ENCODE data around the gene DRC1. TPM values are rescaled to one million over a fixed set of nuclear protein-coding genes. Genes with fewer than 3 reads are reported as not detected.

Gene DRC1
- total RNA-seq, 4 donors from 2014 or later = not detected

DNA sequence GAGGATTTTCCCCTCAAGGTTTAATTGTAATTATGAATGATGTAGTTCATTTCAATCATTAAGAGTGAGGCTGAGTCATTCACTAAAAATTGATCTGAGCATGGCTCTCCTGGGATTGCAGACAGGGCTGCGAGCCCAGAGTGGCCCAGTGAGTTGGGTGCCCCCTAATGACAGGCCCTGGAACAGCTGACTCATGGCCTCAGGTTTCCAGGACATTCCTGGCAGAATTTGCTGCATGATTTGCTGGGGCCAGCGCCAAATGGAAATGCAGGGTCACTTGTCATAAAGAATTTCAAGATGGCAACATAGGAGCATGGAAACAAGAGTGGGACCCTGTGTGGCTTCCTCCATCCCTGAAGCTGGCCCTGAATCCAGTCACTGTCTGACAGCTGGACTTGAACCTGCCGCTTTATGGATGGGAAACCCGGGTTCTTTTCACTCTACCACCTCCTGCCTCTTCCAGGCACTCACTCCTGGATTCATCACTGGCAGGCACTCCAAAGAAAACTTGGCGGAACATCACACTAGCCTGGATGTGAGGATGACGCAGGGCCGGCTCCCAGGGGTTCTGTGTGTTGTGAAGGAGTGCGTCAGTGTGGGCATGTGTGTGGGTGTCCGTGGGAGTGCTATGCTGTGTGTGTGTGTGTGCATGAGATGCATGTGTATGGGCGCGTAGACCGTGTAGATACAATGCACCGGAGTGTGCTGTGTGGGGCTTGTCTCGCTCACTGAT, 61.0 kb downstream of the DRC1 start:
- Histone ChIP-seq H3K4me3 (no peak overlapping the region), H3K4me1 (no peaks in the 10 kb centered on the region), H3K36me3 (no peaks in the 10 kb centered on the region), H3K27me3 (peaks cover 0 to 3% (median 0%) of the 10 kb centered on the region in 4 donors), H3K27ac (no peak overlapping the region), H3K9me3 (no peaks in the 10 kb centered on the region)
- intact Hi-C loops (cut with DNase I) = loop anchor here (10.0 kb wide), 1 partner anchor 138 kb away; no protein-coding TSS in a partner anchor
- 79 to 91% methylated on average over 11 to 13 of the region's 14 CpGs for WGBS, 2 donors
- DNase-seq = no peak
- TF ChIP-seq, protein P1, sequence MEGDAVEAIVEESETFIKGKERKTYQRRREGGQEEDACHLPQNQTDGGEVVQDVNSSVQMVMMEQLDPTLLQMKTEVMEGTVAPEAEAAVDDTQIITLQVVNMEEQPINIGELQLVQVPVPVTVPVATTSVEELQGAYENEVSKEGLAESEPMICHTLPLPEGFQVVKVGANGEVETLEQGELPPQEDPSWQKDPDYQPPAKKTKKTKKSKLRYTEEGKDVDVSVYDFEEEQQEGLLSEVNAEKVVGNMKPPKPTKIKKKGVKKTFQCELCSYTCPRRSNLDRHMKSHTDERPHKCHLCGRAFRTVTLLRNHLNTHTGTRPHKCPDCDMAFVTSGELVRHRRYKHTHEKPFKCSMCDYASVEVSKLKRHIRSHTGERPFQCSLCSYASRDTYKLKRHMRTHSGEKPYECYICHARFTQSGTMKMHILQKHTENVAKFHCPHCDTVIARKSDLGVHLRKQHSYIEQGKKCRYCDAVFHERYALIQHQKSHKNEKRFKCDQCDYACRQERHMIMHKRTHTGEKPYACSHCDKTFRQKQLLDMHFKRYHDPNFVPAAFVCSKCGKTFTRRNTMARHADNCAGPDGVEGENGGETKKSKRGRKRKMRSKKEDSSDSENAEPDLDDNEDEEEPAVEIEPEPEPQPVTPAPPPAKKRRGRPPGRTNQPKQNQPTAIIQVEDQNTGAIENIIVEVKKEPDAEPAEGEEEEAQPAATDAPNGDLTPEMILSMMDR (IDR thresholded peaks at IDR 0.05) = peak in 5 of 6 experiments; percentile 11 to 49 (median 22)
- TF ChIP-seq POLR2A (IDR thresholded peaks at IDR 0.05) = no peak

DNA sequence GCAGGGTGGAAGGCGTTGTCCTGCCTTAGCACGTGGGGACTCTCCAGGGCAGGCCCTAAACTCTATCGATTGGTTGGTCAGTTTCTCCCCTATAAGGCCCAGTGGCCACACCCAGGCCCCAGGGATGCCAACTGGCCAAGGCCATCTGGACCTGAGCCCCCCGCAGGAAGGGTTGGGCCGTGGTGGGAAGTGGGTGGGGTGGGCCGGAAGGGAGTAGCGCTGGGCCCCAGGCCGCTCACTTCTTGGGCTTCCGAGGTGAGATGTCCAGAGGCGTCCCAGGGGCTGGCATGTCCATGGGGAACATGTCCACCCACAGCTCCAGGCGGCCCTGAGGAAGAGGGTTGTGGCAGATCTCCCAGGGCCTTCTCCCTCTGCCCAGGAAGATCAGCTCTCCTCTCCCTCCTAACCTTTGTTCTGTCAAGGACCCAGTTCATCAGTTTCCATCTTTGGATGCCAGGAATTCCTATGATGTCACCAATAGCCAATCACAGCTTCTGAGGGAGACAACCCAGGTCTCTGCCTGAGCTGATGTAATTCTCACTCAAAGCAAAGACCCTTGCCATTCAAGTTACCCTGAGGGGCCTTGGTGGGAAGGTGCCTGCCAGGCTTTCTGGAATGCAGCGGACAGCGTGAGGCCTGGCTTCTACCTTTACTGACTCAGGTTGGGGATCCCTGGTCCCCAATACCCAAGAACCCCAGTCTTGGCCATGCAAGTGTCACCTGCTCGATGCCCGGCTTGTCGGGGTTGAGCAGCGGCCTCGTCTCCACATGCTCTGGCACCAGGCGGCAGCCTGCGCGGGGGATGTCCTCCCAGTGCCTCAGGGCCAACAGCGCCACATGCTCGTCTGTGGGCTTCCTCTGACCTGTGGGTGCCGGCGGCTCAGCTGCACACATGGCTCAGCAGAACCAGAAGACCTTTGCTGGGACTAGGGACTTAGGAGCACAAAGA, 61.8 kb downstream of the DRC1 start:
- TF ChIP-seq, protein P1 (IDR thresholded peaks at IDR 0.05) = no peak
- no peak for TF ChIP-seq POLR2A (IDR thresholded peaks at IDR 0.05)
- Histone ChIP-seq H3K36me3 (no peaks in the 10 kb centered on the region), H3K4me1 (no peaks in the 10 kb centered on the region), H3K4me3 (no peak overlapping the region), H3K27me3 (peaks cover 0 to 3% (median 0%) of the 10 kb centered on the region in 4 donors), H3K27ac (no peak overlapping the region), H3K9me3 (no peaks in the 10 kb centered on the region)
- intact Hi-C loops (cut with DNase I) = loop anchor here (10.0 kb wide), 1 partner anchor 139 kb away; no protein-coding TSS in a partner anchor
- no peak for DNase-seq
- WGBS, 2 donors = 72 to 91% methylated on average over 3 to 4 of the region's 25 CpGs

DNA sequence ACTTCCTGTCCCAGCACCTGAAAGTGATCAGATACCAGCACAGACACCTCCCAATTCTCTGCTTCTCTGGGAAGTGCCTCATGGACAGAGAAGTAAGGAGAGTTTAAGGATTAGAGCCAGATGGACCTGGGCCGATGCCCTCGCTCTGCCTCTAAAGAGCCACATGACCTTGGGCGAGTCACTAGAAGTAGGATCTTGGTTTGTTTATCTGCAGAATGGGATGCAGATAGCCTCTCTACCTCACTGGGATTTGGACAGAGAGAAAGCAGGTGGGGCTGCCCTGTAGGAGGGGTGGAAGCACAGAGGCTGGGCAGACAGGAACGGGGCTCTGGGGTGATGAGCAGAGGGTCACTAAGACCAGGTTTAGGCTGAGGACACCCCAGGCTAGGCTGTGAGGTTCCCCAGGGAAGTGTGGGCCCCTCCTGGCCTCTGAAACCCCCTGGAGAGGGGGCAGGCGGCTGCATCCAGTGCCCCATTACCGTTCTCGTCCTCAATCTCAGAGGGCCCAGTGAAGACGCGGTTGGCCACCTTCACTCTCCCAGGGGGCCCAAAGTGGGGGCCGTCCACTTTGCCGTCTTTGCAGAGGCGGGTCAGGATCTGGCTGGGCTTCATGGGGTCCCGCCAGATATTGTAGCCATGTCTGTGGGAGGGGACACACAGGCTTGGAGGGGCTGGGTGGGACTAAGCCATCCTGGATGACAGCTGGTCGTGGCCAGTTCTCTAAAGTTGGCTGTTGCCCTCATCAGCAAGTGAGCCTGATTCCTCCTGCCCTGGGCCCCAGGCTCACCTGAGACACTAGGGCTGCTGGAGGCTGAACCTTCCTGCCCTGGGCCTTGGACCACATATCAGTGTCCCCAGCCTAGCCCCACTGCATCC, 62.9 kb downstream of the DRC1 start:
- no peak for TF ChIP-seq POLR2A (IDR thresholded peaks at IDR 0.05)
- TF ChIP-seq, protein P1 (IDR thresholded peaks at IDR 0.05) = no peak
- H3K4me1 ChIP-seq = no peaks in the 10 kb centered on the region

DNA sequence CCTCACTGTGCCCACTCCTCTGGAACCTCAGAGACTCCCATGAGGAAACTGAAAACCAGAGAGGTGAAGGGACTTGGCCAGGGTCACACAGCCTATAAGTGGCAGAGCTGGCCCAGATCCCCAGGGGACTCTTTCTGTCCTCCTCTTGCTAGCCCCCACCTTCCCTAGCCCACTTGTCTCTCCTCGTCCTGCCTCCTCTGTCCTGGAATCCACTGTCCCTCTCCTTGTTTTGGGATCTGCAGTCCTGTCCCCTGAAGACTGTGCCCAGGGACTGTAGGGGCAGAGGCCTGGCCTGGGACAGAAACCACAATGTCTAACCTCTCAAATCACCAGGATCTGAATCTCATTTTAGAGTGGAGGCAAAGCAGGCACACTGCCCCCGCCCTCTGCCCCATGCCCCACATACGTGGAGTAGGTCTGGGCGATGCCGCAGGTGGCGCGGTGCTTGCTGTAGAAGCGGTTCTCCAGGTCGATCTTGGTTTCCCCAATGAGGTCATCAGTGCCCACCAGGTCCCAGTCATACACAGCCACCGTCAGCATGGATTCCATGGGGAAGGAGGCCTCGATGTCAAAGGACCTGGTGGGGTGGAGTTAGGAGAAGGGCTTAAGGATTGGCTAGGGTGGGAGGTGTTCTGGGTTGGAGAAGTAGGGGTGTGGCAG, 63.7 kb downstream of the DRC1 start:
- 61 to 90% methylated on average over 3 to 11 of the region's 11 CpGs for WGBS, 2 donors
- Histone ChIP-seq H3K9me3 (peaks cover 0 to 12% (median 3%) of the 10 kb centered on the region in 3 donors), H3K27ac (no peak overlapping the region), H3K27me3 (peaks cover 0 to 3% (median 0%) of the 10 kb centered on the region in 4 donors), H3K36me3 (no peaks in the 10 kb centered on the region), H3K4me1 (no peaks in the 10 kb centered on the region), H3K4me3 (no peak overlapping the region)
- no peak for TF ChIP-seq POLR2A (IDR thresholded peaks at IDR 0.05)
- TF ChIP-seq, protein P1 (IDR thresholded peaks at IDR 0.05) = no peak
- DNase-seq = no peak
- intact Hi-C loops (cut with DNase I) = loop anchor here (10.0 kb wide), 1 partner anchor 141 kb away; no protein-coding TSS in a partner anchor

More for the DNA sequence above, 62.9 kb downstream of the DRC1 start:
- Histone ChIP-seq H3K9me3 (peaks cover 0 to 9% (median 3%) of the 10 kb centered on the region in 3 donors), H3K4me3 (no peak overlapping the region), H3K27me3 (peaks cover 0 to 3% (median 0%) of the 10 kb centered on the region in 4 donors), H3K36me3 (no peaks in the 10 kb centered on the region), H3K27ac (no peak overlapping the region)
- DNase-seq = no peak
- WGBS, 2 donors = 76 to 80% methylated on average over 4 to 7 of the region's 14 CpGs
- intact Hi-C loops (cut with DNase I) = loop anchor here (10.0 kb wide), 1 partner anchor 140 kb away; no protein-coding TSS in a partner anchor

All from esophagus squamous epithelium (tissue), 5 donors.